Measurements from ENCODE around the gene DPH2. TPM values are rescaled to one million over a fixed set of nuclear protein-coding genes. Genes with fewer than 3 reads are reported as not detected.

Gene DPH2
- total RNA-seq, 2 experiments from 2014 or later, result 10.3 to 12.0 TPM

- Mint-ChIP-seq H3K9me3 (no peaks in the 10 kb centered on the region), H3K27ac (no peak overlapping the region), H3K27me3 (no peaks in the 10 kb centered on the region), H3K36me3 (ENCODE audit: low read depth) (peaks cover 31% of the 10 kb centered on the region), H3K4me3 (no peak overlapping the region), H3K4me1 (ENCODE audit: low read depth) (peaks cover 22% of the 10 kb centered on the region)
- no peak overlapping the region for H3K27ac ChIP-seq (ENCODE audit: low read depth in 1 of 2, low read length in 2 of 2)
- no peaks in the 10 kb centered on the region for H3K9me3 ChIP-seq (ENCODE audit: control insufficient read depth in 1 of 2, insufficient read depth in 1 of 2, low read length in 2 of 2)
- ATAC-seq (ENCODE audit: poor library complexity) (no peak), DNase-seq (no peak)
- no peak for TF ChIP-seq CTCF (IDR thresholded peaks at IDR 0.05)
- intact Hi-C loops (cut with DNase I, micrococcal nuclease), result no loop called here
- H3K27me3 ChIP-seq (ENCODE audit: control insufficient read depth in 1 of 2, insufficient read depth in 2 of 2, low read length in 2 of 2), result no peaks in the 10 kb centered on the region
- POLR2A ChIA-PET, result no interaction called here
- CTCF ChIA-PET, result no interaction called here
- H3K36me3 ChIP-seq (ENCODE audit: insufficient read depth, low read length), result peaks cover 35% of the 10 kb centered on the region
- no peak overlapping the region for H3K4me3 ChIP-seq (ENCODE audit: low read length)
- H3K4me1 ChIP-seq (ENCODE audit: insufficient read depth, low read length), result no peaks in the 10 kb centered on the region
Measured at GRCh38 chr1:43954036-43954435, 15.8 kb upstream of the DPH2 start.

GRCh38 chr1:43956234-43956633 lies 13.6 kb upstream of the DPH2 start:
- H3K36me3 ChIP-seq (ENCODE audit: insufficient read depth, low read length), result peaks cover 35% of the 10 kb centered on the region
- POLR2A ChIA-PET, result no interaction called here

GRCh38 chr1:43957407-43958040 lies 12.3 kb upstream of the DPH2 start:
- no peaks in the 10 kb centered on the region for H3K4me1 Mint-ChIP-seq (ENCODE audit: low read depth)
- no peaks in the 10 kb centered on the region for H3K4me1 ChIP-seq (ENCODE audit: insufficient read depth, low read length)
- H3K27ac ChIP-seq (ENCODE audit: low read depth in 1 of 2, low read length in 2 of 2), result no peak overlapping the region
- no peaks in the 10 kb centered on the region for H3K27me3 ChIP-seq (ENCODE audit: control insufficient read depth in 1 of 2, insufficient read depth in 2 of 2, low read length in 2 of 2)
- H3K9me3 Mint-ChIP-seq, result no peaks in the 10 kb centered on the region
- peaks cover 40% of the 10 kb centered on the region for H3K36me3 Mint-ChIP-seq (ENCODE audit: low read depth)
- H3K27ac Mint-ChIP-seq, result no peak overlapping the region
- no peak for TF ChIP-seq CTCF (IDR thresholded peaks at IDR 0.05)
- no peak for ATAC-seq (ENCODE audit: poor library complexity)
- POLR2A ChIA-PET, result no interaction called here
- H3K36me3 ChIP-seq (ENCODE audit: insufficient read depth, low read length), result peaks cover 43% of the 10 kb centered on the region
- no peaks in the 10 kb centered on the region for H3K9me3 ChIP-seq (ENCODE audit: control insufficient read depth in 1 of 2, insufficient read depth in 1 of 2, low read length in 2 of 2)
- no peak overlapping the region for H3K4me3 ChIP-seq (ENCODE audit: low read length)
- DNase-seq, result no peak
- H3K27me3 Mint-ChIP-seq, result no peaks in the 10 kb centered on the region
- CTCF ChIA-PET, result no interaction called here
- no peak overlapping the region for H3K4me3 Mint-ChIP-seq
- intact Hi-C loops (cut with DNase I, micrococcal nuclease), result no loop called here

More at GRCh38 chr1:43956234-43956633, 13.6 kb upstream of the DPH2 start:
- Mint-ChIP-seq H3K36me3 (ENCODE audit: low read depth) (peaks cover 33% of the 10 kb centered on the region), H3K4me3 (no peak overlapping the region), H3K27ac (no peak overlapping the region), H3K4me1 (ENCODE audit: low read depth) (peaks cover 3% of the 10 kb centered on the region), H3K9me3 (no peaks in the 10 kb centered on the region), H3K27me3 (no peaks in the 10 kb centered on the region)
- Histone ChIP-seq H3K27ac (ENCODE audit: low read depth in 1 of 2, low read length in 2 of 2) (no peak overlapping the region), H3K4me3 (ENCODE audit: low read length) (no peak overlapping the region), H3K27me3 (ENCODE audit: control insufficient read depth in 1 of 2, insufficient read depth in 2 of 2, low read length in 2 of 2) (no peaks in the 10 kb centered on the region), H3K9me3 (ENCODE audit: control insufficient read depth in 1 of 2, insufficient read depth in 1 of 2, low read length in 2 of 2) (no peaks in the 10 kb centered on the region), H3K4me1 (ENCODE audit: insufficient read depth, low read length) (no peaks in the 10 kb centered on the region)
- no peak for ATAC-seq (ENCODE audit: poor library complexity)
- DNase-seq, result no peak
- CTCF ChIA-PET, result no interaction called here
- intact Hi-C loops (cut with DNase I, micrococcal nuclease), result no loop called here
- no peak for TF ChIP-seq CTCF (IDR thresholded peaks at IDR 0.05)

All from CD4-positive, alpha-beta T cell (primary cell).